HT1080 (cell line): ENCODE measurements around the gene SERPIND1. TPM values are rescaled to one million over a fixed set of nuclear protein-coding genes. Genes with fewer than 3 reads are reported as not detected.

Experiments
- DNase-seq: peaks from one replicate; pipeline ENCODE4 v3.0.0-alpha.2; 2015; ENCODE audit warnings: low read depth
- total RNA-seq: library from RNA; depleted of rRNA; stranded (reverse); fragments of >200 nt; shearing (Covaris generic); gene quantifications from 2 replicates; pipeline ENCODE4 v1.2.3, GENCODE V29; 2014

The SERPIND1 gene
- total RNA-seq, 1 experiment from 2014 or later, result 0.80 TPM

DNA sequence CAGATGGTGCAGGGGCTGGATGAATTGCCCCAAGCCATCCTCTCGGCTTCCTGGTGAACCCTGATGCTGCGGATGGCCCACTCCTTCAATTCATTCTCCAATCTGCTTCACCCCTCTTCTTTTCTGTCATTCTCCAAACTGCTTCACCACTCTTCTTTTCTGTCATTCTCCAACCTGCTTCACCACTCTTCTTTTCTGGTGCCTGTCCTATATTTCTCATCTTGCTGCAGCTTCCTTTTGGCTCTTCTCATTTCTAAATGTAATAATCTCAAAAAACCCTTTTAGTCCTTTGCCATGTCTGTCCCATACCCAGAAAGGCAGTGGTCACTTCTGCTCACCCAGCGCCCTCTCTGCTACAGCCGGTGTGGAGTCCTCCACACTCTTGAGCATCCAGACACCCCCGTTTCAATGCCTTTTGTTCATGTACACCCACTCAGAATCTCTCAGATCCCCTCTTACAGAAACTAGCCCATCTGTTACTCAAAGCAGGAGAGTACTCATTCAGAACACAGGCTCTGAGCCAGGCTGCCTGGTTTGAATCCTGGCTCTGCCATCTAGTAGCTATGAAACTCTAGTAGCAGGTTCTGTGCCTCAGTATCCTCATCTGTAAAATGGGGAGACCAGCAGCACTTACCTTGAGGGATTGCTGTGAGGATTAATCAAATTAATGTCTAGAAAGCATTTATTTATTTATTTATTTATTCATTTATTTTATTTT, 14.9 kb downstream of the SERPIND1 start:
- no peak for DNase-seq

DNA sequence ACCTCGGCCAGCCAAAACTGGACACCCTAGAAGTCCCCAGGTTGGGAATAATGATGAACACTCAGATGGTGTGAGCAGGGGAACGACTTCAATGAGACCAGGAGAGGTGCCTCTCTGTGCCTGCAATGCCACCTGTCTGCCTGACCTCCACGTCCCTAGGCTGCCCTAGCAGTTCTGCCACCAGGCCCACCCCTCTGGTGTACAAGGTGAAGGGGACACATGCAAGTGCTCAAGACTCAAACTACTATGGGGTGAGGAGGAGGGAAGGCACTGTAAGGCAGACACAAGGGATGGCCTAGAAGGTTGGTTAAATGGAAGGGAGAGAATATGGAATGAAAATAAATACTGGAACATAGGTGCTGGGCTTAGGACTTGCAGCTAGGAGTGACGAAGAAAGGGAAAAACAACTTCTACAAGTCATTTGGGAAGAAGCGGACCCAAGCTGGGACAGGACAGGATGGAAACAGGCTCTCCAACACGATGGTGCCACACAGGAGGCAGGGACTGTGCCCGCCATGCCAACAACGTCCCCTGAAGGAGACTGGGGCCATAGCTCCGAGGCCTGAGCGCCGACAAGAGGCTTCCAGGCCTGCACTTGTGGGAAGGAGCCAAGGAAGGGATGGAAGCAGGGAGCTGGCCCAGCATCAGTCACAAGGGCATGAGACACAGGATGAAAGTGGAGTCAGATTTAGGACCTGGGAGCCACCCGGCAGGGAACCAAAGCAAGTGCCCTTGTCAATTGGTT, 18.5 kb downstream of the SERPIND1 start:
- no peak for DNase-seq

DNA sequence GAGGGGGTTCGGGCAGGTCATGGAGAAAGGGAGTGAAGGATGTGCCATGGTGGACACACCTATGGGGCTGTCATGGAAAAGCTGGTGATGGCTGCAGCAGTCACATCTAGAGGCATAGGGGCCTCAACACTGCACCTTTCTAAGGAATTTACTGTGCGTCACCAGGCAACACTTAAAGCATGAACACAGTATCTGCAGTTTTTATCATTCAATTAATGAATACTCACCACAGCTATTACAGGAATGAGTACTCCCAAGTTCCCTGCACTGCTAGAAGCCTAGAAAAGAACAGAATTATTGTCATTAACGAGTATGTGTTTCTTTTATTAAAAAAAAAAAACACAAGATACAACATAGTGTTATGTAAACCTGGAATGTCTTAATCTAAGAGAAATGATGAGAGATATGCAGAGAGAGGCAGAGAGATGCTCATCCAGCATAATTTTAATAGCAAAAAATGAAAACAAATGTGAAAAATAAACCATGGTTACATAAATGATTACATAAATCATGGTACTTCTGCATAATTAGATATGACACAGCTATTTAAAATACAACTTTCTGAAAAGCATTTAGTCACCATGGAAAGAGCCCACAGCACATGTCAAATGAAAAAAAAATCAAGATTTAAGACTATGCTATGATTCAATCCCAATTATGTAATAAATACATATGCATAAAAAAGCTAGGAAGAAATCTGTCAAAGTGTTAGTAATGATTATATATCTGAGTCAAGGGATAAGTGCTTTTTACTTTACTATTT, 19.2 kb downstream of the SERPIND1 start:
- no peak for DNase-seq

DNA sequence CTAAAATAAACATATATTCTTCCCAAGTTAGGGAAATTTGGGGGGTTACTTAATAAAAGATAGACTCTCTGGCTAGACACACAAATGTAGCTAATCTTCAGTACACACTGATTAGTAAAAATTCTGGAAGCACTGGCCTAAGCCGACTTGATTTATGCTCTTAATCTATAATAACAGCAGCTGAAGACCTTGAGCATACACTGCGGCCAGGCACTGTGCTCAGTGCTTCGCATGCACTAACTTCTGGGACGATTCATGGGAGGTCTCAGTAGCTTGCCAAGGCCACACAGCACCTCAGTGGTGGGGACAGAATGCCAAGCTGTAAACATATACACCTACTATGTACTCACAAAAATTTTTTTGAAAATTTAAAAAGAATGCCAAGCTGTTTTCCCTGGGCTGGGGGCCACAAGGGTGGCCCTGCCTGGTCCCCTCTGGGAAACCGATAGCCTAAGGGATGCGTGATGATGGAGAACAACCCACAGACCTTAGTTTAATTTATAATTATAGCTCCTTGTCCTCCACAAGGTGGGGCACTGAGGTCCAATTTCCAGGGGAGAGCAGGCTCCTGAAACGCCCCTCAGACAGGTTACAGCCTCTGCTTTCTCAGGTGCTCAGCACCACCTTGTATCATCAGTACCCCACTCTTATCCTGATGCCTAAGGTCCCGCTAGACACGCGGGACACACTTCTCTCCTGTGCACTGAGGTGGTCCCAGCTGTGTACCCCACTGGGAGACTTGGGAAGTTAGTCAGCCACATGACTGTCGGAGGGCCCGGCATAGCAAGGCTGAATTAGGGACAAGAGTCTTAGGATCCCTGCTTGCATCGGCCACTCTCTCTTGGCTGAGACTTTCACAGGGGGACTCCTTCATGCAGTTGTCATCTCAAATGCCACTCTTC, 20.1 kb downstream of the SERPIND1 start:
- DNase-seq, result no peak

DNA sequence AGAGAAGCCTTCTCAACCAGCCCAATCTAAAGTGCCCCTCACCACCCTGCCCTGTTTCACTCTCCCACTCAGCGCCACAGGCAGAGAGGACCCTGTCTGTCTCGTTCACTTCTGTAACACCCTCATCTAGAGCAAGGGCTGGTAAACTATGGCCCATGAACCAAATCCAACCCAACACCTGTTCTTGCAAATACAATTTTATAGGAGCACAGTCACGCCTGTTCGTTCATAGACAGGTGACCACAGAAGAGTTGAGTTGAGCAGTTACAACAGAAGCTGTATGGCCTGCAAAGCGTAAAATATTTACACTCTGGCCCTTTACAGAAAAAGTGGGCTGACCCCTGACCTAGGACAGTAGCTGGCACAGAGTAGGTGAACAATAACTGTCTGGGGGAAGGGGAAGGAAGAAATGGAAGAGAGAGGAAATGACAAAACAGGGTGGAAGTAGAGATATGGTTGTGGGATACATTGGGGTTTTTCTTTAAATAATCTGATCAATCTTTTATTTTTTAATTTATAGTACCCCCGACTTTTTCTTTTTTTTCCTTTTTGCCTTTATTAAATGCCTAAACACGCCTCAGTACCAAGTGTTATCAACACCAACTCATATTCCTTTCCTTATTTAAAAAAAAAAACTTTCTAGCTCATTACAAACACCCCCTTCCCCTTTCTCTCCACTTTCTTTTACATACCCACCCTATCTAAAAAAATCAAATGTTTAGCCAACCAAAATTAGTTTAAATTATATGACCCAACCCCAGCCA, 20.9 kb downstream of the SERPIND1 start:
- no peak for DNase-seq

DNA sequence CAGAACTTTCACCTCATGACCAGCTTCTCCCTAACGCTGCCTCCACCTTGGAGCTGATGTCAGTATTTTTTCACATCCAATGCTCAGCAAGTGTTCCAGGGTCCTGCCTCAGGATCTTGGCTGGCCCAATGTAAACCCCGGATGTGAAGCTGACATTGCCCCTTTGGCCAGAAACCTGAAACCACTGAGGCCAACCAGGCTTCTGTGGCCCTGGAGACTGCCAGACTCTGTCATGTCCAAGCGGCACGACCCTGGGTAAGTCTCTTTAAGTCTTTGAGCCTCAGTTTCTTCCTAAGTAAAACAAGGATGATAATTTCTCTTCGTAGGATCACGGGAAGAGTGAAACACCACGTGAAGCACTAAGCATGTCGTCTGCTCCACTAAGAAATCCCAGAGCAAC, 22.8 kb downstream of the SERPIND1 start:
- DNase-seq, result no peak

DNA sequence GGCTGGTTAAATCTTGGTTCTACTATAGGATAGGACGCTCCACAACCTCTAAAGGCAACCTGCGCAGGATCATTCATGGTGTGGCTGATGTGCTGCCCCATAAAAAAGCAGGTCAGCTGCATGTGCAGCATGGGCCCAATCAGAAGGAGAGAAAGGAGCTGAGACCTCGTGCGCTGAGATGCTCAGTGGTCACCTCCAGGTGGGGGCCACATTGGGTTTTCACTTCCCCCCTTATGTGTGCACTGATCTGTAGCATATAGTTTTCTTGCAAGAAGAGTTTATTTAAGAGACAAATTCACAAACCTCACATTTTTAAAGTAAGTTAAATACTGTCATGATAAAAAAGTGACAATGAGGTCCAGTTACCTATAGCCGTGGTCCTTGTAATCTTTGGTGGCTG, 24.3 kb downstream of the SERPIND1 start:
- DNase-seq, result no peak

DNA sequence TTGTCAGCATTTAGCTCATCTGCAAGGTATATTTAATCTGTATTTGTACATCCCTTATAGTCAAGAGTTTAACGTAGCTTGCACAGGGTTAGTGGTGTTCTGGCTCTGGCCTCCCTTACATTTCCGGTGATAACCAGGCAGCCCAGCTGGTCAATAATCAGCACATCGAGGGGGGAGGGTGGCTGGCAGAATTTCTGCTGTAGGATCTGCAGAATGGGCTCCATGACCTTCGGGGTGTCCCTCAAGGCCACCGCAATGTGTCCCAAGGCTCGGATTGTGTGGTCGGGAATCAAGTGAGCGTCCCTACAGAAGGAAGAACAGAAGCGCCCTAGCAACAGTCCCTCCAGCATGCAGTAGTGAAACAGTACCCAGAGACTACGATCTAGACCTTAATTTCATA, 25.1 kb downstream of the SERPIND1 start:
- DNase-seq, result no peak

DNA sequence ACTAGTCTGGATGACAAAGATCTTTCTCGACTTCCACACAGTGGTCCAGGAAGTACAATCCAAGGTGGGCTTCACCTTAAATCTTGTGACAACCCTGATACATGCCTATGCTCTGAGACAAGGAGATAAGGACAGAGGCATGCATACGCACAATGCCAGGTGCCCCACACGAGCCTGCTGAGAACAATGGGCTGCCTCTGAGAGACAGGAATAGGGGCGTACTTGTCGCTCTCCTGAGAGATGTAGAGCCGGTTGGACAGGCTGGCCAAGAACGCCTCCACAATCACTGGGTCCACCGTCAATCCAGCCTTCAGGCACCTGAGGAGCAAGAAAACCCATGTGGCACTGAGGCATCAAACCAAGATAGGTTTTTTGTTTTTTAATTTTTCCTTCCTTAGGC, 25.5 kb downstream of the SERPIND1 start:
- DNase-seq, result no peak

DNA sequence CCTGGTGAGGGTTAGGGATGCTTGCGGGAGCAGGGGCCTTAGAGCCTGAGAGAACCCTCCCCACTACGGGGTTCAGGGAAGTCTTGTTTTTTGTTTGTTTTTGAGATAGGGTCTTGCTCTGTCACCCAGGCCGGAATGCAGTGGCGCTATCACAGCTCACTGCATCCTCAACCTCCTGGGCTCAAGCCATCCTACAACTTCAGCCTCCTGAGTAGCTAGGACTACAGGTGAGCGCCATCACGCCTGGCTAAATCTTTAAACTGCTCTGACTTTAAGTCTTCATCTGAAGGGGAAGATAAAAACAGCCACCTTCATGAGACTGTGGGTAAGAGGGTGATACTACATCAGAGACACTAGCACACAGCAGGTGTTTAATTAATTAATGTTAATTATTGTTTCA, 28.5 kb downstream of the SERPIND1 start:
- no peak for DNase-seq

DNA sequence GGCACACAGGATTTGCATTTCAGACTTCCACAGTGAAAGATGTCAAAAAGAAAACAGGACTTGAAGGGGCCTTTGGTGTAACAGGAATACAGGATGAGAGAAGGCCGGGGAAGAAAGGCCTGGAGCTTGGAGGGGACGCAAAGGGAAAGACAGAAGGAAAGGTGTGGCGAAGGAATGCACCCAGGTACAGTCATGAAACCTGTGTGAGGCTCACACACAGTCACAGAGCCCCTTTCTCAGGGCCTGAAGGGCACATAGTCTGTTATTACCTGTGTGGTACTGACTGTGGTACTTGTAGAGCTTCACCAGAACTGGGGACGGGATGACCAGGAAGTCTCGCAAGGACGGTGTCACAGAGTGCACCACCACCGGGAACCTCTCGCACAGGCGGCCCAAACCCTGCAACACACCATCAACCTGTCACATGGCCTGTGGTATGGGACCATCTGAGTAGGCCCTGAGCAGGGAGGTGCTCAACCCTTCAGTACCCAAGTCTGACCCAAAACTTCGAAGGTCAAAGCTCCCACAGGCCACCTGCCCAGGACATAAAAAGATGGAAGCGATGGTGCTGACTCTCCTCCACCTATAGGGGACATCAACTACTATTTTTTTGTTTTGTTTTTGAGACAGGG, 29.1 kb downstream of the SERPIND1 start:
- no peak for DNase-seq

DNA sequence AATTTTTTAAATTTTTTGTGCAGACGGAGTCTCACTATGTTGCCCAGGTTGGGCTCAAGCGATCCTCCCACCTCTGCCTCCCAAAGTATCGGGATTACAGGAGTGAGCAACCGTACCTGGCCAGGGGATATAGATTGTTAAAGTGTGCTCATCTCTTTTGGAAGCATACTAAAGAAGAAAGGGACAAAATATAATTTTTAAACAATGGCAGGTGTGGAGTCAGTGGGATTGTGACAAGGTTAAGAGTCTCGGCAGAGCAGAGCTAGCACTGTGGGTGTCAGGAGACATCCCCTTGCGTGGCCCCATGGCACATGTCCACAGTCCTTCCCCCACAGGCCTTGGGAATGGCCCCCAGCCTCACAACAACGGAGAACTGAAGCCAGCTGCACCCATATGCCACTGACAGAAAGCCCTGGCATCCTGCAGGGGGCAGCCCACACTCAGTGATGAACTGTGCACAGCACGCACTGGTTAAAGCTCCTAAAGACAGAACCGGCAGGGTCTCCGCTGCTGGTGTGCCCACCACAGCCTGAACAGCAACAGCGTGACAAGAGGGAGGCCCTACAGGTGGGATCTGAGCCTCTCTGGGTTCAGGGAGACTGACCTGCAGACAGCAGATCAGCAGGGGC, 29.9 kb downstream of the SERPIND1 start:
- no peak for DNase-seq

DNA sequence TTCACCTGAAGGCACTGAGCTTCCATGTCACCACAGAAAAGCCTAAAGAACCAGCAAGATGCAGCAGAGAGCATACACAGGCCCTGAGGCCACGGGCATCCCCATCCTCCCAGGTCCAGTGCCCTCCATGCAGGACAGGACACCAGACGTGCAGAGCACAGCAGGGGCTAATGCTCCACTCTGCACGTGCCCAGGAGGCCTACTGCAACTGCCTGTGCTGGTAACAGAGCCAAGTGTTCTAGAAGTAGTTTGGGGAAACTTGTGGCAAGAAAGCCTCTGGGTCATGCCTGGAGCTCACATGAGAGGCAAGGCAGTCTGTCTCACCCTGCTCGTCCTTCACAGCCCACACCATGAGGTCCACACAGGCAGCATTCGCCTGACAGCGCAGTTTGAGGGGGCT, 30.7 kb downstream of the SERPIND1 start:
- DNase-seq, result no peak

DNA sequence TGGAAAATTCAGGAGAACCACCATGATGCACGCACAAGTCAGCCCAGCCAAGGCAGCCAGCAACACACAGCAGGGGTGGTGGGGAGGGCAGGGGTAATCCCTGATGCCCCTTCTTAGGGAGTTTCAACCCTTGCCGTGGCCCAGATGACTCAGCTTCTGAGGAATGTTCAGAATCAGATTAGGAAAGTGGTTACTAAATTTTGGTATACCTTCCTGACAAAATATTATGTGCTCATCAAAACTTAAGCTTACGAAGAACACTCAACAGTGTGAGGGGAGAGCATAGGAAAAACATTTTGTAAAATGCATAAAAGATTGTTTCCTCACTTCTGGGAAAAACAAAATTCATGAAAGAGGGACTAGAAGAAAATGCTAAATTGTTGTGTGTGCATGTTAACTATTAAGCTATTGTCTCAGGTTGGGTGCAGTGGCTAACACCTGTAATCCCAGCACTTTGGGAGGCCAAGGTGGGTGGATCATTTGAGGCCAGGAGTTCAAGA, 32.1 kb downstream of the SERPIND1 start:
- peak; percentile 29 for DNase-seq

DNA sequence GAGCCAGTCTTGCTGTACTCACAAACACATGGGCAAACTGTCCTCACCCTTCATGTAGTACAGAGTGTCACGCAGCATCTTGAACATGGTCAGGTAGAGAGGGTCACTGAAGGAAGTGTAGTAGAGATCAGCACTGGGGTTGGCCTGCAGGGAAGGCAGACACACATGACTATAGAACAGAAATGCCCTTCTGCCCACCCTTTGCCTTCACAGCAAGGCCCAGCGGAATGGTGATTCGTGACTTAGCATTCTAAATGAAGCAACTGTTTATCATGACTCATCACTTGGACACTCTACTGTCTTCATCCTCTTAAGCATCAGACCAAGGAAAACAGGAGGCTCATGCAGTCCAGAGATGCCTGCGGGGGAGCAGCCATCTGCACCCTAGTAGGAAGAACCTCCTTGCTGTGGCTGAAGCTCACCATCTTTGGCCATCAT, 33.4 kb downstream of the SERPIND1 start:
- DNase-seq, result peak; percentile 88

DNA sequence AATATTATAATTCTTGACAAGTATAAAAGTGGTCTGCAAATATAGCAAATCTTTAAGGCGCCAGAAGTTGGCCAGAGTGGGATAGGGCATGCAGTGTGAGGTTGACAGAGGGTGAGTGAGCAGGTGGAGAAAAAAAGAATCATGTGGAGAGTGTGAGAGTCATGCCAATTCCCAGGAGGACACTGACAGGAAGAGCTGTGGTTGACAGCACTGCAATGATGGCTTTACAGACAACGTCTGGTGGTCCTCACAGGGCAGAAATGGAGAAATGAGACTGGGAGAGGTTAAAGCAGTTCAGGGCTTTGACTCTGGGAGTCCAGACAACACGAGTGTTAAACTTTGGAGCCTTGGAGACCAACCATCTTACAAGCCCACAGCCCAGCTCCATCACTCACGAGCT, 34.9 kb downstream of the SERPIND1 start:
- no peak for DNase-seq

DNA sequence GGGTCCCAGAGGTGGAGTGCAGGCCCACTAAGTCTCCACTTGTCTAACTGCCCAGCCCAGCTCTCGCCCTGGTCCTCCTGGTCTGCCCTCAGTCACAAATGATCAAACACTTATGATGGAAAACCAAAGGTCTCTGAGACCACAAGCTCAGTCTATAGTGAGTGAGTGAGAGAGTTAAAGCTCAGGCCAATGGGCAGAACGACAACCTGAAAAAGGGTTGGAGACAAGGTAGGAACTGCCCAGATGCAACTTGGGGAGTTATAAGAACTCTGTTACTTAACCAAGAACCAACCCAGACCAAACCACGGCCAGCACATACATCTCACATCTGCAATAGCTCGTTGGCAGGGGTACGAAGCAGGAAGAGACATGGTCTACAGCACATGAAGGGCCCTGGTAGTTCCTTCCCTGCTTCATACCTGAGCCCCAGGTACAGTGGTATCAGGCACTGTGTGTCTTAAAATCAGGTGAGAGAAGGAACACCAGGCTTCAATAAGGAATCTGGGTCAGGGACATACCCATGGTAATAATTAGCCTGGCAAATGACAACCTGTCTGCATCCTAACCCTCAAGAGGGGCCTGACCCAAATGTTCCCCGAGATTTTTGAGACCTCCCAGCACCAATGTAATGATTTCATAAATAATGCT, 35.7 kb downstream of the SERPIND1 start:
- DNase-seq, result no peak

DNA sequence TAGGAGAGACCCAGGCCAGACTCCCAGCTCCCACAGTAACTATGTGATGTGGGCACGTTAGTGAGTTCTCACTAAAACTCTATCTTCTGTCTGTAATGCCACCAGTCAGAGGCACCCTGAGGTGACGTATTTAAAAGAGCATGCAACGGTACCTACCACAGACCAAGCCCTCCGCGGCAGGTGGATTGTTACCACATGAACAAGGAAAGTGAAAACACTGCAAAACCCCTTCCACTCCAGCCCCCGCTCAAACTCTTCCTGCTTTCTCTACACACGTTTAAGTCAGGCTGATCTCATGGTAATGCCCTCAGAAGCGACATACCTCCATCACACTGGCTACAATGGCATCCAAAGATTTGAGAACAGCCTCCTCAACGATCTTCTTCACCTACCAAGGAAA, 36.7 kb downstream of the SERPIND1 start:
- DNase-seq, result no peak

DNA sequence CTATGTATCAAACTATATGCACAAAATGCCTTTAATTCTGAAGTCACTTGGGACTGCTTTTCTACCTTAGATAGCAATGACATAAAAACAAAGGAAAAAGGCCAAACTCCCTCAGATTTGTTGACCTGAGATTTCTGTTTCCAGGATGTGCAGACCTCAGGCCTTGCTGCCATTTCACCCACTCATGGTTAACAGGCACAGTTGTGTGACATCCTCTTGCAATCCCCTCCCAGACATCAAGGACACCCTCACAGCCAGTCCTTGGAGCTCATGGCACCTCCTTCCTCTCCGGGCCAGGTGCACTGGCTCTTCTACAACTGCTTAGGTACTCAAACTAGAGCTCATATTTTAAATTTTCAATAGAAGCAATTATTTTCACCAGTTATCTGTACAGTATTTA, 37.3 kb downstream of the SERPIND1 start:
- no peak for DNase-seq
